Measurements from ENCODE around the gene FRS3.

Gene FRS3

DNA sequence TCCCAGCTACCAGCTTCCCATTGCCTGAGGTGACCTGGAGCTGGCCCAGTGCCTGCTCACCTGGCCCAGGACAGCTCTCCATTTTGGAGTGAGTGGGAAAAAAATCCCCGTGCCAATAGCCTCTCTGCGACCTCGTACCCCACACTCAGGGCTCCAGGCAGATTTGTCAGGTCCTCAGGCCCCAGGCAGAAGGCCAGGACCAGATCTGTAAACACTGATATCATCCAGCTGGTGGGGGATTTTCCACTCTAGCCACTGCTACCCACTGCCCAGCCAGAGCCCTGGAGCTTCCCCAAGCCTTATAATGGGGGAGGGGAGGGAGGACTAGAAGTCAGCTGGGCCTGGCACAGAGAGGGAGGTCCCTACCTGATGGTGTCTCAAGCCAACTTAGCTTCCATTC lies 31.2 kb downstream of the FRS3 start:
- no peak overlapping the region for H3K4me3 ChIP-seq (ENCODE audit: low read depth, low read length)
- no peak for TF ChIP-seq MYC (IDR thresholded peaks at IDR 0.05; ENCODE audit: low read depth, low read length)
- TF ChIP-seq, protein P1, sequence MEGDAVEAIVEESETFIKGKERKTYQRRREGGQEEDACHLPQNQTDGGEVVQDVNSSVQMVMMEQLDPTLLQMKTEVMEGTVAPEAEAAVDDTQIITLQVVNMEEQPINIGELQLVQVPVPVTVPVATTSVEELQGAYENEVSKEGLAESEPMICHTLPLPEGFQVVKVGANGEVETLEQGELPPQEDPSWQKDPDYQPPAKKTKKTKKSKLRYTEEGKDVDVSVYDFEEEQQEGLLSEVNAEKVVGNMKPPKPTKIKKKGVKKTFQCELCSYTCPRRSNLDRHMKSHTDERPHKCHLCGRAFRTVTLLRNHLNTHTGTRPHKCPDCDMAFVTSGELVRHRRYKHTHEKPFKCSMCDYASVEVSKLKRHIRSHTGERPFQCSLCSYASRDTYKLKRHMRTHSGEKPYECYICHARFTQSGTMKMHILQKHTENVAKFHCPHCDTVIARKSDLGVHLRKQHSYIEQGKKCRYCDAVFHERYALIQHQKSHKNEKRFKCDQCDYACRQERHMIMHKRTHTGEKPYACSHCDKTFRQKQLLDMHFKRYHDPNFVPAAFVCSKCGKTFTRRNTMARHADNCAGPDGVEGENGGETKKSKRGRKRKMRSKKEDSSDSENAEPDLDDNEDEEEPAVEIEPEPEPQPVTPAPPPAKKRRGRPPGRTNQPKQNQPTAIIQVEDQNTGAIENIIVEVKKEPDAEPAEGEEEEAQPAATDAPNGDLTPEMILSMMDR (IDR thresholded peaks at IDR 0.05; ENCODE audit: low read depth, low read length), result no peak
- DNase-seq (ENCODE audit: low read depth), result no peak

DNA sequence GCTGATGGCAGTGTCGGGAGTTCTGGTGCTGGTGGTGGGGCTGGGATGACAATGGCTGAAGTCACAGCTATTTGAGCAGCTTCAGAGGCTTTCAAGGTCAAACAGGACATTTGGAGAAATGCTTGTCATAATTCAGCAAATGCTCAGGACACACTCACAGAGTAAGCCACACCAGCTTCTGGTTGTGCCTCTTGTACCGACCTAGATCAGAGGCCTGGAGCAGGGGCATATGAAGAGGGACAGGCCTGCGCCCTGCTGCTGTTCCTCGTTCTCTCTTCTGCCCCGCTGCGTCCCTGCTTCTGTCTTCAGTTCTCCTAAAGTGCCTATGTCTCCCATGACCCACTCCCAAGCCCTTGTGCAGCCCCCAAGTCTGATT lies 31.6 kb downstream of the FRS3 start:
- DNase-seq (ENCODE audit: low read depth), result no peak
- TF ChIP-seq, protein P1 (IDR thresholded peaks at IDR 0.05; ENCODE audit: low read depth, low read length), result no peak
- no peak for TF ChIP-seq MYC (IDR thresholded peaks at IDR 0.05; ENCODE audit: low read depth, low read length)
- no peak for TF ChIP-seq POLR2A (IDR thresholded peaks at IDR 0.05; ENCODE audit: extremely low read depth, insufficient read length)
- TF ChIP-seq, protein P2, sequence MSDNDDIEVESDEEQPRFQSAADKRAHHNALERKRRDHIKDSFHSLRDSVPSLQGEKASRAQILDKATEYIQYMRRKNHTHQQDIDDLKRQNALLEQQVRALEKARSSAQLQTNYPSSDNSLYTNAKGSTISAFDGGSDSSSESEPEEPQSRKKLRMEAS (IDR thresholded peaks at IDR 0.05; ENCODE audit: low read depth, low read length), result no peak

DNA sequence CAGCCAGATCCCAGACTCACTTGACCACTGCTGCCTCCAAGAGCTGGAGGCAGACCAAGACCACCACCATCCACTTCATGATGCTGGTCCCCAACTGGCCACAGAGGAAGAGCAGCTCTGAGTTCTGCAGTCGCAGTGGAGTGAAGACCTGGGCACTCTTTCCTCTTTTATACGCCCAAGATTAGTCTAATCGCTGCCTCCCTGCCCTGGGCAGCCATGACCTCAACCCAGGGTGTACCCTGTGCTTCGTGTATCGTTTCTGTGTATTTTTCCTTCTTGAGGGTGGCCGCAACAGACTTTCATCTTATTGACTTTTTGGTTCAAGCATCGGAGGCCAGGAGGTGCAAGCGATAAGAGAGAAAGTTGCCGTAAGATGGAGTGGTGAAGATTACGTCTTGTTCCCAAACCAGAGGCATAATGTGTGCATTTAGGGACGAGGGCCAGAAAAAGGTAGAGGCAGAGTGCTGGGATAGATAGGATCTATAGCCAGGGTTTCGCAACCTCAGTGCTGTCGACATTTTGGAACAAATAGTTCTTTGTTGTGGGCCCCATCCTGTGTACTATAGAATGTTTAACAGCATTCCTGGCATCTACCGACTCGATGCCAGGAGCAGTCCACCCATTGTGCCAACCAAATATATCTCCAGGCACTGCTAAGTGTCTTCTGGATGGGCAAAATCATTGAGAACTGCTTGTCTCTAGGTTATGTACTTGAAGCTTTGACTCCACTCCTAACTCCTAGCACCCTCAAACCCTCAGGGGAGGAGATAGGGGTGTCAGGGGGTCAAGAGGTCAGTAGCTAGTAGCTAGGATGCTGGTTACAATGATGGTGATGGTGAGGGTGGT lies 32.2 kb downstream of the FRS3 start, which contains the start of gene PGC:
Gene PGC (minus strand): TSS at position 142 of the 846 bp plus-strand sequence. CDS start 63 bp downstream, at position 79.
- TF ChIP-seq MYC (IDR thresholded peaks at IDR 0.05; ENCODE audit: low read depth, low read length) (no peak), POLR2A (IDR thresholded peaks at IDR 0.05; ENCODE audit: extremely low read depth, insufficient read length) (no peak)
- TF ChIP-seq, protein P1 (IDR thresholded peaks at IDR 0.05; ENCODE audit: low read depth, low read length), result no peak
- TF ChIP-seq, protein P2 (IDR thresholded peaks at IDR 0.05; ENCODE audit: low read depth, low read length), result no peak

More for the DNA sequence above, 31.6 kb downstream of the FRS3 start:
- no peak overlapping the region for H3K4me3 ChIP-seq (ENCODE audit: low read depth, low read length)

DNA sequence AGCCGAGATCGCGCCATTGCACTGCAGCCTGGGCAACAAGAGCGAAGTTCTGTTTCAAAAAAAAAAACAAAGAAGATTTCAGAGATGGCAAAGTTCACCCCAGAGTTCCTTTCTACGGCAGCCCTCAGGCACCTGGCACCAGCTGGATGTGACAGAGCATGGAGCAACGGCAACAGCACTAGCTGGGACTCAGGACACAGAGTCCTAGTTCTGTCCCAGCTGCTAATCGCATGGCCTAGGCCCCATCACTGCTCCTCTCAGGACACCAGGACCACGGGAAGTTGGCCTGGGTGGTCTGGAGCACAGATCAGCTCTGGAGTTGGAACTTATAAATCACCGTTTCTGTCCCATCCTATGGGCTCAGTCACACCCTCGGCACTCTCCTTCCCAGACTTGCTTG lies 33.6 kb downstream of the FRS3 start:
- no peak overlapping the region for H3K4me3 ChIP-seq (ENCODE audit: low read depth, low read length)
- no peak for TF ChIP-seq POLR2A (IDR thresholded peaks at IDR 0.05; ENCODE audit: extremely low read depth, insufficient read length)
- TF ChIP-seq, protein P1 (IDR thresholded peaks at IDR 0.05; ENCODE audit: low read depth, low read length), result no peak
- TF ChIP-seq, protein P2 (IDR thresholded peaks at IDR 0.05; ENCODE audit: low read depth, low read length), result no peak
- no peak for TF ChIP-seq MYC (IDR thresholded peaks at IDR 0.05; ENCODE audit: low read depth, low read length)
- no peak for DNase-seq (ENCODE audit: low read depth)

More for the DNA sequence above, 32.2 kb downstream of the FRS3 start, which contains the start of gene PGC:
- H3K4me3 ChIP-seq (ENCODE audit: low read depth, low read length), result no peak within 1 kb of the TSS
- no peak for DNase-seq (ENCODE audit: low read depth)

DNA sequence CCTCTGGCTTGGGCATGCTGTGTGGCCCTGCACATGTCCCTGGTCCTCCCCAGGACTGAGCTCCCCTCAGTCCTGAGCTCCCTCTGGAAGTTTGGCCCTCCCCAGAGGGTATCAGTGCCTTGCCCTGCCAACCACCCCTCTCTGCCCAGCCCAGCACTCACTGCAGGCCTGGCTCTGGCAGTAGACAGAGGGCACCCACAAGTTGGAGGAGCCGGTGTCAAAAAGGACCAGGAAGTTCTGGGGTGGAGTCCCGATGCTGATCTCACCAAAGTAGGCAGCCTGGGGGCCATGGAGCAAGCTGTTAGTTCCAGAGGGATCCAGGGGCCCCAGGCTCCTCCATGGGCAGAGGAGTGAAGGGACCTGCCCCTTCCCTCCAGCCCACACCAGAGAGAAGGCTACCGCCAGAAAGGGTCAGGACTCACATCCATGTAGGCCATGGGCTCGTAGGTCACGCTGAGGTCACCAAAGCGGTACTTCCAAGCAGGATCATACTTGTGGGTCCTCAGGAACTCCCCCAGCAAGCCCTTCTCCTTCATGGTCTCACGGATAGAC lies 35.4 kb downstream of the FRS3 start:
- no peak for DNase-seq (ENCODE audit: low read depth)
- H3K4me3 ChIP-seq (ENCODE audit: low read depth, low read length), result no peak overlapping the region
- TF ChIP-seq, protein P2 (IDR thresholded peaks at IDR 0.05; ENCODE audit: low read depth, low read length), result no peak
- TF ChIP-seq MYC (IDR thresholded peaks at IDR 0.05; ENCODE audit: low read depth, low read length), result no peak
- TF ChIP-seq, protein P1 (IDR thresholded peaks at IDR 0.05; ENCODE audit: low read depth, low read length), result no peak
